ENCODE results near the gene SUSD5. TPM values are rescaled to one million over a fixed set of nuclear protein-coding genes. Genes with fewer than 3 reads are reported as not detected.
"Not testable (repeated sequence)": the region's sequence is repeated elsewhere in the genome, so short reads cannot be mapped to it uniquely, and the experiment has no call there.

SUSD5 gene
- polyA plus RNA-seq, 1 donor: 1.8 TPM

DNA sequence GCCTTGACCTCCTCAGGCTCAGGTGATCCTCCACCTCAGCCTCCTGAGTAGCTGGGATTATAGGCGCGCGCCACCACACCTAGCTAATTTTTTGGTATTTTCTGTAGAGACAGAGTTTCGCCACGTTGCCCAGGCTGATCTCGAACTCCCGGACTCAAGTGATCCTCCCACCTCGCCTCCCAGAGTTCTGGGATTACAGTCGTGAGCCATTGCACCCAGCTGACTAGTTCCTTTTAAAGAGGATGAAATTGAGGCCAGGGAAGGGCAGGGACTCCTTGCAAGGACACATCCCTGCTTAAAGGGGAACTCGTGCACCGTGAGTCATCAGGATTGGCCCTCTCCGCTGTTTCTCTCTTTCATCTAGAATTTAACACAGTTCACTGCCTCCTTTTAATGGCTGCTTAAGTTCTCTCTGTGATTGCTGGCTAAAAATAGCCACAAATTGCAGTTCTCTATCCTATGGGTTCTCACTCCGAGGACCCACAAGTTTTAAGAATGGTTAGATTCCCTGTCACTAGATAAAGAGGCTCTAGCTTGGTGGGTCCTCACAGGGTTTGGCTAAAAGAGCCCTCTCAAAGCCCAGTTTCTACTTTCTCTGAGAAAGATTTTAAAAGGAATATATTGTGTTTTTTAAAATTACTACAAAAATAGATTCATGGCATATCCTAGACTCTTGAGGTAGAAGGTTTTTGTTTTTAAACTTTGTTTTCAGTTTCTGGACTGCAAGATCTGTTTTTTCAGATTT, 103.4 kb downstream of the SUSD5 start:
- DNase-seq (ENCODE audit: low read depth): no peak

DNA sequence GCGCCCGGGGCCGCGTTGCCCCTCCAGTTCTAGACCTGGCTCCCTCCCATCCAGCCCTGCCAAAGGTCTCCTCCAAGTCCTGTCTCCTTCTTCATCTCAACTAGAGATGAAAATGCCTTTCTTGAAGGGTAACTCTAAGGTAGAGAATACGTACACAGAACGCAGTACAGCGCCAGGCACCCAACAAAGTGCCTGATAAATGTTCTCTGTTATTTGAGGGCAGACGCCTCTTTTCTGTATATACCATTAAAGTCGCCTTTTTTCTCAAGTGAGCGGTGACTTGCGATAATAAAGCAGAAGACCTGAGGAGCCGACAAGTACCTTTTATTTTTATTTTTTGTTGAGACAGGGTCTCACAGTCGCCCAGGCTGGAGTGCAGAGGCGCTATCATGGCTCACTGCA, 104.0 kb downstream of the SUSD5 start:
- DNase-seq (ENCODE audit: low read depth): no peak

DNA sequence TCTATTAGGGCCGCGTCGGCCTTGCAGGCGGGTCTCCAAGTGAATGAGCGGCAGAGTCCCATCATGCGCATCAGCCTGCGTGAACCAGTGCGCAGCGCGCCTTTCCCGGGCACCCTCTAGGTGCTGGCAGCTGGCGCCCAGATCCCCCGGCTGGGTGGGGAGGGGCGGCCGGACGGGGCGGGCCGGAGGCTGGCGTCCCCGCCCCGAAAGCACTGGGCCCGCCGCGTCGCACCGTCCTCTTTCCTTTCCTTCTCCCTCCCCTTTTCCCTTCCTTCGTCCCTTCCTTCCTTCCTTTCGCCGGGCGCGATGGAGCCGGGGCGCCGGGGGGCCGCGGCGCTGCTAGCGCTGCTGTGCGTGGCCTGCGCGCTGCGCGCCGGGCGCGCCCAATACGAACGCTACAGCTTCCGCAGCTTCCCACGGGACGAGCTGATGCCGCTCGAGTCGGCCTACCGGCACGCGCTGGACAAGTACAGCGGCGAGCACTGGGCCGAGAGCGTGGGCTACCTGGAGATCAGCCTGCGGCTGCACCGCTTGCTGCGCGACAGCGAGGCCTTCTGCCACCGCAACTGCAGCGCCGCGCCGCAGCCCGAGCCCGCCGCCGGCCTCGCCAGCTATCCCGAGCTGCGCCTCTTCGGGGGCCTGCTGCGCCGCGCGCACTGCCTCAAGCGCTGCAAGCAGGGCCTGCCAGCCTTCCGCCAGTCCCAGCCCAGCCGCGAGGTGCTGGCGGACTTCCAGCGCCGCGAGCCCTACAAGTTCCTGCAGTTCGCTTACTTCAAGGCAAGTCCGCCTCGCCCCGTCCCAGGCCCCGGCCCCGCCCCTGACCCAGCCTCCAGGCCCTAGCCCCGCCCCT, 104.6 kb downstream of the SUSD5 start, which contains the start of gene CRTAP:
TSS of gene CRTAP (plus strand) at position 243 of the 850 bp plus-strand sequence. CDS start at position 307, 64 bp downstream.
- DNase-seq (ENCODE audit: low read depth): no peak

DNA sequence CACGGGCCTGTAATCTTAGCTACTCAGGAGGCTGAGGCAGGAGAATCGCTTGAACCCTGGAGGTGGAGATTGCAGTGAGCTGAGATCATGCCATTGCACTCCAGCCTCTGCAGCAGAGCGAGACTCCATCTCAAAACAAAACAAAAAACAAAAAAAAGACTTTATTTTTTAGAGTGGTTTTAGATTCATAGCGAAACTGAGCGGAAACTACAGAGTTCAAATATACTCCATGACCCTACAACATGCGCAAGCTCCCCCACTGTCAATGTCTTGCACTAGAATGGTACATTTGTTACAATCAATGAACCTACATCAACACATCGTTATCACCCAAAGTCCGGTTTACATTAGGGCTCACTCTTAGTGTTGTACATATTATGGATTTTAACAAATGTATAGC, 107.0 kb downstream of the SUSD5 start:
- no peak for DNase-seq (ENCODE audit: low read depth)

DNA sequence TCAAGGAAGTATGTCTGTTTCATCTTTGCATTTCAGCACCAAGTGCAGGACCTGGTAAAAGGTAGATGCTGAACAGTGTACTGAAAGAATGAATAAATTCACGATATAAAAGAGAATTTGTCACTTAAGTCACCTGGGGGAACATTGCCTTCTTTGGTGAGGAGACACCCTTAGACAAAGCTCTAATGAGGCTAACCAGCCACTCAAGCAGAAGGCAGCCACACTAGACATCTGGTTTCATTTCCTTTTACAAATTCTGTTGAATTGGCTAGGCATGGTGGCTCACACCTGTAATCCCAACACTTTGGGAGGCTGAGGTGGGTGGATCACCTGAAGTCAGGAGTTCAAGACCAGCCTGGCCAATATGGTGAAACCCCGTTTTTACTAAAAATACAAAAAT, 111.8 kb downstream of the SUSD5 start:
- not testable (repeated sequence) for DNase-seq (ENCODE audit: low read depth)

DNA sequence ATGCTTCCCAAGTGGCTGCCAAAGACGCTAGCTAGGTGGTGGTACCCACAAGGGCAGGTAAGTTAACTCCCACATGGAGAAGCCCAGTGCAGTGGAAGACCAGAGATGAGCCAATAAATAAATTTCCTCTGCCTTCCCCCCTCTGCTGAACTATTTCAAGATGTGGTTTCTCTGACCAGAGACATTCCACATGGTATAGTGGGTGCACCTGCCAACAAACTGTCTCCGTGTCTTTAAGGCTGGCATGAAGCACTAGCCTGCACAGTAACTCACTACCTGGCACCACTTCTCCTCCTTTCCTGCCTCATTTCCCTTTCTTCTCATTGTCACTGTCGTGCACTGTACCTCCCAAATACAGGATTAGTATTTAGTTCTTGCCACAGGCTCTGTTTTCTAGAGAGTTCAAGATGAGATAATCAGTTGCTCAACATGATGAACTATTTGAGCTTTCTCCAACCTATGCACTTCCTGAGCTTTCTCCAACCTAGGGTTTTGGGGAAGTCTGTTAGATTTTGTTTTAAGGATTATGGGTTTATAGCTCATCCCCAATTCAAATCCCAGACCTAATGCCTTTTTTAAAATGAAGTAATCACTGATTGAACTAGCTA, 113.2 kb downstream of the SUSD5 start:
- no peak for DNase-seq (ENCODE audit: low read depth)

DNA sequence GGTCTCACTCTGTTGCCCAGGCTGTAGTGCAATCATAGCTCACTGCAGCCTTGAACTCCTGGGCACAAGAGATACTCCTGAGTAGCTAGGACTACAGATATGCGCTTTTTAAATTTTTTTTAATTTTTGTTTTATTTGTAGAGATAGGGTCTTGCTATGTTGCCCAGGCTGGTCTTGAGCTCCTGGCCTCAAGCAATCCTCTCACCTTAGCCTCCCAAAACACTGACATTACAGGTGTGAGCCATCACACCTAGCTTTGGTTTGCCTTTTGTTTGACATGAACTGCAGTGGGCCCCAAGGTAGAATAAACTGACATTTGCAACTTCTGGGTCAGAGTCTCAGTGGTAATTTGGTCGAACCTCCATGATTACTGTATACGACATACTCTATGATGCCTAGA, 113.8 kb downstream of the SUSD5 start:
- no peak for DNase-seq (ENCODE audit: low read depth)

DNA sequence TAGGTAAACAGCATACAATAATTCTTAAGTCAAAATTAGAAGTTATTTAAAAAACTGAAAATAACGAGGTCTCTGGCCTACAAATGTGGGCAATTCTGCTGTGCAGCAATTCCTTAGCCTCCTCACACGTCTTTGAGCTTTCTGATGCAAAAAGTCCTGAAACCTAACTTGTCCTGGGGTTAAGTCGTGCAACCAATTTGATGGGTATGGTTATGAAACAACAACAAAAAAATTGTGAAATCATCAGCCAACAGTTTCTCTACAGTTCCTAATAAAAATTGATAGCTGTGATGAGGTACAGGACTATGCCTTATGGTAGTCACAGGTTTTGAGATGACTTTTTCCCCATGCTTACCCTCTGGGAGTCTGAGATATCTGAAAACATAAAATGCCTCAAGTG, 115.1 kb downstream of the SUSD5 start:
- no peak for DNase-seq (ENCODE audit: low read depth)

DNA sequence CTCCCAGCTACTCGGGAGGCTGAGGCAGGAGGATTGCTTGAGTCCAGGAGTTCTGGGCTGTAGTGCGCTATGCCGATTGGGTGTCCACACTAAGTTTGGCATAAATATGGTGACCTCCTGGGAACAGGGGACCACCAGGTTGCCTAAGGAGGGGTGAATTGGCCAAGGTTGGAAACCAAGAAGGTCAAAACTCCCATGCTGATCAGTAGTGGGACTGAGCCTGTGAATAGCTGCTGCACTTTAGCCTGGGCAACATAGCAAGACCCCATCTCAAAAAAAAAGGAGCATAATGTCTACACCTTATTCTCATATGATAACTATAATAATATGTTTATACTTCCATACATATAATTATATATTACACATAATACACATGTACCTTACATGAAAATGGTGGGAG, 115.6 kb downstream of the SUSD5 start:
- DNase-seq (ENCODE audit: low read depth): no peak

DNA sequence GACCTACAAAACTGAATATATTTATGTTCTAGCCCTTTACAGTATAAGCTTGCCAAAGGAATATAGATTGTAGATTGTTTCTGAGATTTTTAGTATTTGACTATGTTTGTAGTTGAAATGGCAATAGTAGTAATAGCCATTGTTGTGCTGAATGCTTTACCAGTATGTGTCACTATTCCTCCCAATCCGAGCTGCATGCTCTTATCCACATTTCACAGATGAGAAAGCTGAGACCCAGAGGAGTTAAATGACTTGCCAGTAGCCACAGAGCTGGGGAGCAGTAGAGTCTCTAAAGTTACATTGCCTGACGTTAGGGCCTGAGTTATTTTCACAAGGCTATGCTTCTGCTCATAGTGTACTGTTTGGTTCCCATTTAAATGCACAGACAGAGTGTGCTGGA, 118.4 kb downstream of the SUSD5 start:
- no peak for DNase-seq (ENCODE audit: low read depth)

Other genes with a start within 250 kb of the SUSD5 start
- 30.4 TPM for gene GLB1, start 121.7 kb downstream of the SUSD5 start, polyA plus RNA-seq (ENCODE audit: insufficient read length)
- 0.59 TPM for gene TMPPE, start 121.7 kb downstream of the SUSD5 start, polyA plus RNA-seq (ENCODE audit: insufficient read length)
- gene CRTAP, start 104.8 kb downstream of the SUSD5 start, polyA plus RNA-seq (ENCODE audit: insufficient read length): 164 TPM
- gene FBXL2, start 58.6 kb upstream of the SUSD5 start, polyA plus RNA-seq (ENCODE audit: insufficient read length): 7.9 TPM
- 47.9 TPM for gene UBP1, start 221.6 kb upstream of the SUSD5 start, polyA plus RNA-seq (ENCODE audit: insufficient read length)